Measurements from ENCODE around the gene LIME1. TPM values are rescaled to one million over a fixed set of nuclear protein-coding genes. Genes with fewer than 3 reads are reported as not detected.
A peak's percentile ranks its signal among the peaks of the same experiment; 100 is the strongest.
"Not testable (repeated sequence)": the region's sequence is repeated elsewhere in the genome, so short reads cannot be mapped to it uniquely, and the experiment has no call there.

The LIME1 gene
- total RNA-seq, 2 donors from 2014 or later: 156 to 179 TPM

- H3K9me3 ChIP-seq (ENCODE audit: control insufficient read depth, low read length, poor library complexity, severe bottlenecking); H3K27me3 Mint-ChIP-seq; H3K4me1 Mint-ChIP-seq; H3K4me3 Mint-ChIP-seq; DNase-seq; H3K36me3 Mint-ChIP-seq (ENCODE audit: low read depth); H3K27ac Mint-ChIP-seq; ATAC-seq: not testable (repeated sequence)
Observed at GRCh38 chr20:63776875-63777274, 40.4 kb downstream of the LIME1 start.

DNA sequence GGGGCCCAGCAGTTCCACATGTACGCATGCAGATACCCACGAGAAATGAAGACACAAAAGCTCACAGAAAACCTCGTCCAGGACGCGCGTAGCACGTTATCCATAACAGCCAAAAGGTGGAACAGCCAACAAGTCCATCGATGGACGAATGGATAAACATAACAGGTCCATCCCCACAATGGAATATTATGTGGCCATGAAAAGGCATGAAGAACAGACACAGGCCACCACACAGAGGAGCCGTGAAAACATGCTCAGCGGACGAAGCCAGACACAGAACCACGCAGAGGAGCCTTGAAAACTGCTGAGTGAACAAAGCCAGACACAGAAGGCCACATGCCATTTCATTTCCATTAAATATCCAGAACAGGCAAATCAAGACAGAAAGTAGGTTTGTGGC lies 41.1 kb downstream of the LIME1 start:
- Mint-ChIP-seq H3K27ac (no peak overlapping the region), H3K4me1 (peaks cover 14% of the 10 kb centered on the region), H3K36me3 (ENCODE audit: low read depth) (no peaks in the 10 kb centered on the region), H3K27me3 (no peaks in the 10 kb centered on the region), H3K4me3 (no peak overlapping the region)
- H3K9me3 ChIP-seq (ENCODE audit: control insufficient read depth, low read length, poor library complexity, severe bottlenecking): no peaks in the 10 kb centered on the region
- ATAC-seq (no peak), DNase-seq (no peak)

DNA sequence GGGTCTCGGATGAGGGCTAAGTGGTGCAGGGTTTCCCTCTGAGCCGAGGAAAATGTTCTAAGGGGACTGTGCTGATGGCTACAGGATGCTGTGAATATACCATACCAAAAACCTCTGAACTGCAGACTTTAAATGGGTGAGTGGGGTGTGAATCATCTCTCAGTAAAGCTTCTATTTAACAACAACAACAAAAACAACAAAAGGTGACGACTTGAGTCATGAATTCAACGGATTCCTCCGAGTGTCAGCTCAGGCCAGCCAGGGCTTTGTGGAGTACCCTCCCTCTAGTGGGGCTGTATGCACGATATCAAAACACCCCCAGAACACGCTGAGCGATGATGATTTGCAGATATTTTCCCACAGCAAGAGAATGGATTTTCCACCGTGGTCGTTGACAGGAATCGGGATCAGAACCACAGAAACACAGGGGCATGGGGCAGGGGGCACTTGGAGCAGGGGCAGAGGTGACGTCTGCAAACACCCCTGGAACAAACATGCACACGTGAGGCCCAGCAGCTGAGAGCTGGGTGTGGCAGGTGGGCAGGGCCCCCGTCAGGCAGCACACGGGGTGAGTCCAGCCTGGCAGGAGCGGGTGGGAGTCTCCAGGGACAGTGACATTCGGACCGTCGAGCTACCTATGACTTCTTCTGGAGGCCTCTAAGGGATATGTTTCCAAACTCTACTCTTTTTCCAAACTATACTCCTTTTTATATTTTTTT lies 41.7 kb downstream of the LIME1 start:
- no peaks in the 10 kb centered on the region for H3K9me3 ChIP-seq (ENCODE audit: control insufficient read depth, low read length, poor library complexity, severe bottlenecking)
- Mint-ChIP-seq H3K4me3 (no peak overlapping the region), H3K27me3 (no peaks in the 10 kb centered on the region), H3K36me3 (ENCODE audit: low read depth) (no peaks in the 10 kb centered on the region), H3K27ac (no peak overlapping the region), H3K4me1 (peaks cover 15% of the 10 kb centered on the region)
- no peak for DNase-seq
- ATAC-seq: no peak

GRCh38 chr20:63778857-63779256 lies 42.4 kb downstream of the LIME1 start:
- H3K4me3 Mint-ChIP-seq: no peak overlapping the region
- H3K27ac Mint-ChIP-seq: no peak overlapping the region
- no peak for DNase-seq
- no peak for ATAC-seq
- peaks cover 15% of the 10 kb centered on the region for H3K4me1 Mint-ChIP-seq
- H3K36me3 Mint-ChIP-seq (ENCODE audit: low read depth): no peaks in the 10 kb centered on the region
- no peaks in the 10 kb centered on the region for H3K9me3 ChIP-seq (ENCODE audit: control insufficient read depth, low read length, poor library complexity, severe bottlenecking)
- no peaks in the 10 kb centered on the region for H3K27me3 Mint-ChIP-seq

DNA sequence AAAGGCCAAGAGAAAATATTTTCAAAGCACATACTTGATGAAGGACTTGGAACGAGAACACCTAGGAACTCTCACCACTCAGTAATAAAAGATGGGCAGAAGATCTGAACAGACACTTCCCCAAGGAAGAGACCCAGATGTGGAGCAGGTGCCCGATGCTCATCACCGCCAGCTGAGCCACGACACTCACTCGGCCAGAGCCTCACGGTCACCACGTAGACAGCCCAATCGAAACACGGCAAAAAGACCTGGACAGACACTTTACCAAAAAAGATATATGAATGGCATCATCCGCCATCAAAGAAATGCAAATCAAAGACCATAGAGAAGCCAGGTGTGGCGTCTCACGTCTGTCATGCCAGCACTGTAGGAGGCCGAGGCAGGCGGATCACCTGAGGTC lies 44.7 kb downstream of the LIME1 start:
- Mint-ChIP-seq H3K4me3 (no peak overlapping the region), H3K4me1 (peaks cover 12% of the 10 kb centered on the region), H3K36me3 (ENCODE audit: low read depth) (no peaks in the 10 kb centered on the region), H3K27me3 (no peaks in the 10 kb centered on the region), H3K27ac (no peak overlapping the region)
- ATAC-seq (no peak), DNase-seq (no peak)
- H3K9me3 ChIP-seq (ENCODE audit: control insufficient read depth, low read length, poor library complexity, severe bottlenecking): no peaks in the 10 kb centered on the region

- H3K27ac Mint-ChIP-seq: peak overlapping the region; percentile 81
- no peaks in the 10 kb centered on the region for H3K9me3 ChIP-seq (ENCODE audit: control insufficient read depth, low read length, poor library complexity, severe bottlenecking)
Observed at GRCh38 chr20:63782051-63782471, 45.6 kb downstream of the LIME1 start.

DNA sequence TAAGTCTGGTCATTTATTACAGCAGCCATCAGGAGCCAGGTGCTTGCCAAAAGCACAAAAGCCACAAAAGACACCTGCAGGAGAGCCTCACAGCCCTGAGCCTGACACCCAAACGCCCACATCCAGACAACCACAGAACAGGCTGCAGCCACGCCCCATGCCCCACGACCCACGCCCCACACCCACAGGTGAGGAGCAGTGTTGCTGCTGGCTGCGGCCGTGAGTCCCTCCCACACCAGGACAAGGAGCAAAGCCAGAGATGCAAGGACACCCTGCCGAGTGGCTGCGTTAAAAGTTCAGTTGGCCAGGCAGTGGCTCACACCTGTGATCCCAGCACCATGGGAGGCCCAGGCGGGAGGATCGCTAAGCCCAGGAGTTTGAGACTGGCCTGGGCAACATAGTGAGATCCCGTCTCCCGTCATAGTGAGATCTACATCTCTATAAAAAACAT lies 46.1 kb downstream of the LIME1 start:
- peaks cover 12% of the 10 kb centered on the region for H3K4me1 Mint-ChIP-seq
- no peaks in the 10 kb centered on the region for H3K9me3 ChIP-seq (ENCODE audit: control insufficient read depth, low read length, poor library complexity, severe bottlenecking)
- H3K36me3 Mint-ChIP-seq (ENCODE audit: low read depth): no peaks in the 10 kb centered on the region
- H3K27ac Mint-ChIP-seq: peak overlapping the region; percentile 81
- DNase-seq (peak in 1 of 3 donors; percentile 15), ATAC-seq (peak; percentile 32)
- H3K4me3 Mint-ChIP-seq: peak overlapping the region; percentile 47
- no peaks in the 10 kb centered on the region for H3K27me3 Mint-ChIP-seq

More at GRCh38 chr20:63782051-63782471, 45.6 kb downstream of the LIME1 start:
- peak; percentile 54 to 68 (median 59) for DNase-seq
- Mint-ChIP-seq H3K4me1 (peaks cover 12% of the 10 kb centered on the region), H3K4me3 (peak overlapping the region; percentile 79), H3K36me3 (ENCODE audit: low read depth) (no peaks in the 10 kb centered on the region), H3K27me3 (no peaks in the 10 kb centered on the region)
- ATAC-seq: peak; percentile 94

DNA sequence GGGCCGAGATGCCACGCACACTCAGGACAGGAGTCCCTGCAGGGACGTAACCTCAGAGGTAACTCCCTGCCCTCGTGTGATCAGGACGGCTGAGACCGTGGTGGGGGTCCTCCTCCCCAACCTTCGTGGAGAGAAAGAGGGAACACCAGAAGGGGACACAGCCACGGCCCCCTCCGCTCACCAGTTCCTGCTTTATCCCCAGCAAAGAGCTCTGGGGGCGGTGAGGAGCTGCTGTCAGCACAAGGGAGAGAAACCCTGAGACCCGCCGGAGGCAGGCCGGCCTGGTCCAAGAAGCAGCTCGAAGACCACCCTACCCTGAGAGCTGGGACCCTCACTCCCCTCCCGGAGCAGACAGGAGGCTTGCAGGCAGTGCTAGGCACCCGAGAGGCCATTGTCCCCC lies 47.5 kb downstream of the LIME1 start:
- peaks cover 12% of the 10 kb centered on the region for H3K4me1 Mint-ChIP-seq
- ATAC-seq (no peak), DNase-seq (no peak)
- no peak overlapping the region for H3K27ac Mint-ChIP-seq
- H3K4me3 Mint-ChIP-seq: no peak overlapping the region
- H3K9me3 ChIP-seq (ENCODE audit: control insufficient read depth, low read length, poor library complexity, severe bottlenecking): no peaks in the 10 kb centered on the region
- H3K36me3 Mint-ChIP-seq (ENCODE audit: low read depth): no peaks in the 10 kb centered on the region
- H3K27me3 Mint-ChIP-seq: peaks cover 4% of the 10 kb centered on the region

DNA sequence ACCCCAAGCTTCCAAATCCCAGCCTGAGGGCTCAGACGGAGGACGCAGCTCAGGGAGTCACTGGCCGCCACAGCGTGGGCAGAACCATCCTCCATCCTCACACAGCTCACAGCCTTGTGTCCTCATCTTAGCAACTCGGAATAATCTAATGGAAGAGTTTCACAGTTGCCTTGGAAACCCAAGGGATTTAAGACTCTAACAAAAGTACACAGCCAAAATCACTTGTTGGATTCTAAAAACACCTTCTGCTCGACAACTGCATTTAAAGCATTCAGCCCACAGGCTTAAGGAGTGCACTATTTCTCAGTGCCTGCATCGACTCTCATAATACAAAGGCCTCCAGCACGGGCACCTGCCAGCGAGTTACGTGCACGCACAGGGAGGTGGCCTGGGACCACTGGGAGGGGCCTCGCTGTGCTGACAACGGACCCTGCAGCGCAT lies 49.2 kb downstream of the LIME1 start:
- ATAC-seq (no peak), DNase-seq (no peak)
- peaks cover 10% of the 10 kb centered on the region for H3K27me3 Mint-ChIP-seq
- H3K36me3 Mint-ChIP-seq (ENCODE audit: low read depth): no peaks in the 10 kb centered on the region
- peaks cover 12% of the 10 kb centered on the region for H3K4me1 Mint-ChIP-seq
- no peak overlapping the region for H3K27ac Mint-ChIP-seq
- no peak overlapping the region for H3K4me3 Mint-ChIP-seq
- no peaks in the 10 kb centered on the region for H3K9me3 ChIP-seq (ENCODE audit: control insufficient read depth, low read length, poor library complexity, severe bottlenecking)

GRCh38 chr20:63787302-63787701 lies 50.8 kb downstream of the LIME1 start:
- ATAC-seq (no peak), DNase-seq (no peak)
- Mint-ChIP-seq H3K27me3 (peaks cover 10% of the 10 kb centered on the region), H3K27ac (no peak overlapping the region), H3K4me3 (no peak overlapping the region), H3K4me1 (peaks cover 4% of the 10 kb centered on the region), H3K36me3 (ENCODE audit: low read depth) (no peaks in the 10 kb centered on the region)
- H3K9me3 ChIP-seq (ENCODE audit: control insufficient read depth, low read length, poor library complexity, severe bottlenecking): no peaks in the 10 kb centered on the region

DNA sequence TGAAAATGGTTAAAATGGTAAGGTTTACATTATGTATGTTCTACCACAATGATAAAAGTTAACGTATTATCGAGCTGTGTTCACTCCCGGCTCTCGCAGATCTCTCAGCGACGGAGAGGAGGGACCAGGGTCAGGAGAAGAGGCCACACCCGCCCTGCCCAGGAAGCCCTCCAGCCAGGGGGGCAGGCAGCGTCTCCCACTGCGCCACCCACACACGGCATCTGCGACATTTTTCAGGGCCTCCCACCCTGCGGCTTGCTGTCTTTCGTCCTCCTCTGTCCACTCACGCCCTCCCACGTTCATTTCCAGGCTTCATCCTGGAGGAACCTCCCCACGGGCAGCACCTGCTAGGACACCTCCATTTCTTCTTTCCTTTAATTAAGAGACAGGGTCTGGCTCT lies 51.3 kb downstream of the LIME1 start:
- DNase-seq (no peak), ATAC-seq (no peak)
- H3K4me1 Mint-ChIP-seq: no peaks in the 10 kb centered on the region

More for the DNA sequence above, 51.3 kb downstream of the LIME1 start:
- no peaks in the 10 kb centered on the region for H3K9me3 ChIP-seq (ENCODE audit: control insufficient read depth, low read length, poor library complexity, severe bottlenecking)
- Mint-ChIP-seq H3K36me3 (ENCODE audit: low read depth) (no peaks in the 10 kb centered on the region), H3K27me3 (peaks cover 10% of the 10 kb centered on the region), H3K27ac (no peak overlapping the region), H3K4me3 (no peak overlapping the region)

Other genes starting within 250 kb of the LIME1 start
- gene EEF1A2, start 237.6 kb upstream of the LIME1 start, total RNA-seq: under 1 TPM; 0.47 to 0.99 TPM
- 100 to 1,000 TPM; 149 to 271 TPM for gene PPDPF, start 215.9 kb upstream of the LIME1 start, total RNA-seq
- gene PTK6, start 199.3 kb upstream of the LIME1 start, total RNA-seq: under 1 TPM; 0.50 to 0.80 TPM
- not detected for gene SRMS, start 188.9 kb upstream of the LIME1 start, total RNA-seq
- gene FNDC11, start 182.5 kb upstream of the LIME1 start, total RNA-seq: under 1 TPM; 0.44 to 0.99 TPM
- 10 to 100 TPM; 48.0 to 54.8 TPM for gene HELZ2, start 162.4 kb upstream of the LIME1 start, total RNA-seq
- 10 to 100 TPM; 17.3 to 21.0 TPM for gene GMEB2, start 109.6 kb upstream of the LIME1 start, total RNA-seq
- 10 to 100 TPM; 51.0 to 67.4 TPM for gene STMN3, start 83.2 kb upstream of the LIME1 start, total RNA-seq
- gene RTEL1, start 78.4 kb upstream of the LIME1 start, total RNA-seq: 10 to 100 TPM; 30.7 to 35.0 TPM
- not detected for gene TNFRSF6B, start 40.0 kb upstream of the LIME1 start, total RNA-seq
- 10 to 100 TPM; 44.0 to 53.2 TPM for gene ARFRP1, start 28.7 kb upstream of the LIME1 start, total RNA-seq
- 10 to 100 TPM; 35.0 to 39.8 TPM for gene ZGPAT, start 28.6 kb upstream of the LIME1 start, total RNA-seq
- gene SLC2A4RG, start 3.1 kb downstream of the LIME1 start, total RNA-seq: 100 to 1,000 TPM in 1 of 2 donors, 10 to 100 TPM in 1; 98.1 to 103 TPM
- under 1 TPM; 0.21 to 0.72 TPM for gene ZBTB46, start 94.6 kb downstream of the LIME1 start, total RNA-seq
- gene ABHD16B, start 124.8 kb downstream of the LIME1 start, total RNA-seq: not detected
- 10 to 100 TPM; 26.9 to 29.9 TPM for gene TPD52L2, start 128.6 kb downstream of the LIME1 start, total RNA-seq
- gene DNAJC5, start 158.5 kb downstream of the LIME1 start, total RNA-seq: 10 to 100 TPM; 35.7 to 39.0 TPM
- gene UCKL1, start 219.8 kb downstream of the LIME1 start, total RNA-seq: 10 to 100 TPM; 41.6 to 42.5 TPM
- gene ZNF512B, start 233.3 kb downstream of the LIME1 start, total RNA-seq: 10 to 100 TPM; 17.9 to 18.8 TPM
- gene SAMD10, start 243.0 kb downstream of the LIME1 start, total RNA-seq: 10 to 100 TPM; 17.2 to 20.2 TPM
- 10 to 100 TPM; 63.8 to 64.9 TPM for gene PRPF6, start 244.5 kb downstream of the LIME1 start, total RNA-seq

Measured in T-helper 17 cell (primary cell).